ENCODE data around the gene DRG2. TPM values are rescaled to one million over a fixed set of nuclear protein-coding genes. Genes with fewer than 3 reads are reported as not detected.

Gene DRG2
- total and polyA plus RNA-seq, 2 of the 4 experiments (the other 2 are of a cell fraction) = 43.6 to 45.1 TPM

DNA sequence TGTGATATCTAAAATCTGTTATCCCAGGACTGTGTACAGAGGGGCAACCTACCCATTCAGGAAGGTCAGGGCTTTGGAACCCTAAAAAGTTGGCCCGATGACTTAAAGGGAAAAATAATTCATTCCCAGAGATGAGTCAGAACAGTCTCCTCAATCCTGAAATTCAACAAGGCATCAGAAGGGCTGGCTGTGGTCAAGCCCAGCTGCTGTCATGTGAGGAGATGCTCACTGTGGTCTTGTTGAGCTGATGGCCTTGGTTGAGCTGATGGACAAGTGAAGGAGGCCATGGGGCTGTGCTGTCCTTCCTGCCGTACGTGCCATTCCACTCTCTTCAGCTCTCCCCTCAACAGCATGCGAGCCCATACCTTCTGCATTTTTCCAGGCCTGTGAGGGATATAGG is 20.9 kb upstream of the DRG2 start:
- no peak overlapping the region for H3K27ac ChIP-seq (ENCODE audit: insufficient read depth, low read length)
- H2AFZ ChIP-seq (replicated peaks; ENCODE audit: low read length, poor library complexity) = peak overlapping the region; percentile 70
- dilution Hi-C loops (cut with HindIII; ENCODE audit: low sequenced_read_pairs, unreplicated experiment) (no loop called here), intact Hi-C loops (cut with micrococcal nuclease) (no loop called here), in situ Hi-C loops (cut with MboI; ENCODE audit: low sequenced_read_pairs) (no loop called here)
- no peaks in the 10 kb centered on the region for H4K20me1 ChIP-seq (ENCODE audit: insufficient read depth, low read length)
- H2BK5ac ChIP-seq (ENCODE audit: low read depth, low read length, poor library complexity, severe bottlenecking) = no peak overlapping the region
- H3K9me1 ChIP-seq (ENCODE audit: insufficient read depth, low read length) = no peaks in the 10 kb centered on the region
- H3K79me1 ChIP-seq (ENCODE audit: low read depth in 1 of 2, low read length in 2 of 2) = no peaks in the 10 kb centered on the region
- no peak overlapping the region for H2BK15ac ChIP-seq (ENCODE audit: low read depth, low read length)
- H2BK20ac ChIP-seq (ENCODE audit: low read depth, low read length) = no peak overlapping the region
- no peak overlapping the region for H3K9ac ChIP-seq (ENCODE audit: low read depth, low read length)
- no peak overlapping the region for H4K8ac ChIP-seq (ENCODE audit: low read depth in 2 of 2, low read length in 2 of 2)
- H4K5ac ChIP-seq (ENCODE audit: low read depth, low read length) = no peak overlapping the region
- ChIA-PET POLR2A (ENCODE audit: unreplicated experiment) (no interaction called here), CTCF (interaction anchor here (1.3 kb wide), 1 partner anchor 74 kb away, joined by 3 read pairs; no protein-coding TSS in a partner anchor)
- no peaks in the 10 kb centered on the region; the same call in 1 of the 2 replicates for H3K4me1 ChIP-seq (ENCODE audit: control insufficient read depth, insufficient read depth, low read length)
- no peaks in the 10 kb centered on the region for H3K9me3 ChIP-seq (ENCODE audit: control insufficient read depth, insufficient read depth, low read length)
- H3K4ac ChIP-seq (ENCODE audit: low read depth, low read length) = no peak overlapping the region
- WGBS, 2 experiments (ENCODE audit: extremely low coverage in 2 of 2, insufficient read length in 1 of 2) = no CpG with 5 or more reads among the region's 4 CpGs
- no peaks in the 10 kb centered on the region for H3K27me3 ChIP-seq (ENCODE audit: control insufficient read depth, insufficient read depth, low read length)
- no peak overlapping the region for H3K18ac ChIP-seq (ENCODE audit: low read depth, low read length)
- peaks cover 13% of the 10 kb centered on the region for H3K36me3 ChIP-seq (ENCODE audit: control insufficient read depth, insufficient read depth, low read length)
- no peak overlapping the region for H3K4me3 ChIP-seq (ENCODE audit: insufficient read depth, low read depth, low read length)
- no peak overlapping the region for H2AK9ac ChIP-seq (replicated peaks; ENCODE audit: low read depth, low read length, poor library complexity)
- H3K14ac ChIP-seq (replicated peaks; ENCODE audit: low read depth, low read length) = no peak overlapping the region
- no peak for TF ChIP-seq CHD1 (IDR thresholded peaks at IDR 0.05; ENCODE audit: low read depth, low read length)
- TF ChIP-seq, protein P1, sequence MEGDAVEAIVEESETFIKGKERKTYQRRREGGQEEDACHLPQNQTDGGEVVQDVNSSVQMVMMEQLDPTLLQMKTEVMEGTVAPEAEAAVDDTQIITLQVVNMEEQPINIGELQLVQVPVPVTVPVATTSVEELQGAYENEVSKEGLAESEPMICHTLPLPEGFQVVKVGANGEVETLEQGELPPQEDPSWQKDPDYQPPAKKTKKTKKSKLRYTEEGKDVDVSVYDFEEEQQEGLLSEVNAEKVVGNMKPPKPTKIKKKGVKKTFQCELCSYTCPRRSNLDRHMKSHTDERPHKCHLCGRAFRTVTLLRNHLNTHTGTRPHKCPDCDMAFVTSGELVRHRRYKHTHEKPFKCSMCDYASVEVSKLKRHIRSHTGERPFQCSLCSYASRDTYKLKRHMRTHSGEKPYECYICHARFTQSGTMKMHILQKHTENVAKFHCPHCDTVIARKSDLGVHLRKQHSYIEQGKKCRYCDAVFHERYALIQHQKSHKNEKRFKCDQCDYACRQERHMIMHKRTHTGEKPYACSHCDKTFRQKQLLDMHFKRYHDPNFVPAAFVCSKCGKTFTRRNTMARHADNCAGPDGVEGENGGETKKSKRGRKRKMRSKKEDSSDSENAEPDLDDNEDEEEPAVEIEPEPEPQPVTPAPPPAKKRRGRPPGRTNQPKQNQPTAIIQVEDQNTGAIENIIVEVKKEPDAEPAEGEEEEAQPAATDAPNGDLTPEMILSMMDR (conservative IDR thresholded peaks at IDR 0.05; ENCODE audit: low read depth, low read length) = no peak
- no peak for TF ChIP-seq FOS (IDR thresholded peaks at IDR 0.05; ENCODE audit: low read depth, low read length)
- TF ChIP-seq MXI1 (IDR thresholded peaks at IDR 0.05; ENCODE audit: borderline replicate concordance, low read depth, low read length) = no peak
- TF ChIP-seq MAFK (IDR thresholded peaks at IDR 0.05; ENCODE audit: low read depth, low read length) = no peak
- no peak overlapping the region for H4K91ac ChIP-seq (ENCODE audit: insufficient read depth, low read depth, low read length)
- no peak overlapping the region for H2AK5ac ChIP-seq (ENCODE audit: low read depth, low read length)
- BruUV-seq (replicated peaks) = no TSS peak
- H3K4me2 ChIP-seq (ENCODE audit: low read depth, low read length) = no peak overlapping the region
- no peak overlapping the region for H2BK120ac ChIP-seq (ENCODE audit: low read depth, low read length)
- no peak overlapping the region for H3K23ac ChIP-seq (ENCODE audit: low read depth, low read length)
- ATAC-seq (ENCODE audit: low read depth) (peak; percentile 44; the same call in 1 of the 2 replicates), DNase-seq (peak; percentile 34)
- no peak overlapping the region for H3K56ac ChIP-seq (ENCODE audit: extremely low read depth, insufficient read depth, low read length)

Data from IMR-90 (cell line).